HG02623 (cell line): ENCODE data around the gene PLBD2.

Experiments used
- ATAC-seq: cut with Tn5 transposase; IDR thresholded peaks from one replicate; pipeline ENCODE4 v1.9.1; 2021; ENCODE audit warnings: moderate library complexity; ENCODE audit not compliant: unreplicated experiment

PLBD2 gene

GRCh38 chr12:113392988-113393579, 34.7 kb downstream of the PLBD2 start:
- no peak for ATAC-seq

- no peak for ATAC-seq
These were observed 35.4 kb downstream of the PLBD2 start for GRCh38 chr12:113393749-113394148.

GRCh38 chr12:113395119-113395518, 36.7 kb downstream of the PLBD2 start:
- ATAC-seq = no peak

GRCh38 chr12:113396200-113396599, 37.8 kb downstream of the PLBD2 start:
- ATAC-seq = no peak

GRCh38 chr12:113396828-113397496, 38.6 kb downstream of the PLBD2 start:
- ATAC-seq = no peak

GRCh38 chr12:113397497-113398197, 39.3 kb downstream of the PLBD2 start:
- ATAC-seq = no peak

- no peak for ATAC-seq
These were observed 40.2 kb downstream of the PLBD2 start for GRCh38 chr12:113398346-113399290.

- no peak for ATAC-seq
These were observed 41.1 kb downstream of the PLBD2 start for GRCh38 chr12:113399490-113399889.

- no peak for ATAC-seq
These were observed 42.0 kb downstream of the PLBD2 start for GRCh38 chr12:113400362-113400761.

GRCh38 chr12:113401066-113402000, 42.9 kb downstream of the PLBD2 start:
- no peak for ATAC-seq

- ATAC-seq = no peak
These were observed 44.3 kb downstream of the PLBD2 start for GRCh38 chr12:113402586-113403260.

GRCh38 chr12:113403435-113404415, 45.3 kb downstream of the PLBD2 start, which contains the start of gene SDS:
SDS (minus strand) TSS chr12:113403887; CDS start chr12:113399708, 4,179 bp downstream.
- ATAC-seq = no peak

- ATAC-seq = no peak
These were observed 47.3 kb downstream of the PLBD2 start for GRCh38 chr12:113405694-113406093.

- no peak for ATAC-seq
These were observed 49.7 kb downstream of the PLBD2 start for GRCh38 chr12:113407931-113408600.

GRCh38 chr12:113408756-113409298, 50.4 kb downstream of the PLBD2 start:
- no peak for ATAC-seq

GRCh38 chr12:113409462-113410124, 51.2 kb downstream of the PLBD2 start:
- ATAC-seq = no peak

- ATAC-seq = no peak
These were observed 55.1 kb downstream of the PLBD2 start for GRCh38 chr12:113413488-113413939.
